ENCODE data around the gene ZFPL1. TPM values are rescaled to one million over a fixed set of nuclear protein-coding genes. Genes with fewer than 3 reads are reported as not detected.

Gene ZFPL1
- total and polyA plus RNA-seq, 10 of the 15 experiments (the other 5 are each of a cell fraction or from before 2014, with no cell fraction given), result 2.2 to 37.8 (median 27.0) TPM

DNA sequence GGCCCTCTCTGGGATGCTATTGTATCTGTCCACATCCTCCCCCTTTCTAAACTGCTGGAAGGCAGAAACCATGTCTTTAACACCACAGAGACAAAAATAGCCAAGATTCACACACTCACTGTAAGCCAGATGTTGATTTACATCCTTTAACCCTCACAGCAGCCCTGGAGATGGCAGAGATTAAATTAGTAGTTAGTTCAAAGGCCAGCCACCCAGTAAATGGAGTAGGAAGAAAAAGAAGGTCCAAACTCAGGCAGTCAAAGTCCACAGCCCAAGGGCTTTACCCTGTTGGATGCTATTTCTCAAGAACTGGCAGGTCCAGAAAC is 35.6 kb downstream of the ZFPL1 start (continued):
- TF ChIP-seq, protein P1, sequence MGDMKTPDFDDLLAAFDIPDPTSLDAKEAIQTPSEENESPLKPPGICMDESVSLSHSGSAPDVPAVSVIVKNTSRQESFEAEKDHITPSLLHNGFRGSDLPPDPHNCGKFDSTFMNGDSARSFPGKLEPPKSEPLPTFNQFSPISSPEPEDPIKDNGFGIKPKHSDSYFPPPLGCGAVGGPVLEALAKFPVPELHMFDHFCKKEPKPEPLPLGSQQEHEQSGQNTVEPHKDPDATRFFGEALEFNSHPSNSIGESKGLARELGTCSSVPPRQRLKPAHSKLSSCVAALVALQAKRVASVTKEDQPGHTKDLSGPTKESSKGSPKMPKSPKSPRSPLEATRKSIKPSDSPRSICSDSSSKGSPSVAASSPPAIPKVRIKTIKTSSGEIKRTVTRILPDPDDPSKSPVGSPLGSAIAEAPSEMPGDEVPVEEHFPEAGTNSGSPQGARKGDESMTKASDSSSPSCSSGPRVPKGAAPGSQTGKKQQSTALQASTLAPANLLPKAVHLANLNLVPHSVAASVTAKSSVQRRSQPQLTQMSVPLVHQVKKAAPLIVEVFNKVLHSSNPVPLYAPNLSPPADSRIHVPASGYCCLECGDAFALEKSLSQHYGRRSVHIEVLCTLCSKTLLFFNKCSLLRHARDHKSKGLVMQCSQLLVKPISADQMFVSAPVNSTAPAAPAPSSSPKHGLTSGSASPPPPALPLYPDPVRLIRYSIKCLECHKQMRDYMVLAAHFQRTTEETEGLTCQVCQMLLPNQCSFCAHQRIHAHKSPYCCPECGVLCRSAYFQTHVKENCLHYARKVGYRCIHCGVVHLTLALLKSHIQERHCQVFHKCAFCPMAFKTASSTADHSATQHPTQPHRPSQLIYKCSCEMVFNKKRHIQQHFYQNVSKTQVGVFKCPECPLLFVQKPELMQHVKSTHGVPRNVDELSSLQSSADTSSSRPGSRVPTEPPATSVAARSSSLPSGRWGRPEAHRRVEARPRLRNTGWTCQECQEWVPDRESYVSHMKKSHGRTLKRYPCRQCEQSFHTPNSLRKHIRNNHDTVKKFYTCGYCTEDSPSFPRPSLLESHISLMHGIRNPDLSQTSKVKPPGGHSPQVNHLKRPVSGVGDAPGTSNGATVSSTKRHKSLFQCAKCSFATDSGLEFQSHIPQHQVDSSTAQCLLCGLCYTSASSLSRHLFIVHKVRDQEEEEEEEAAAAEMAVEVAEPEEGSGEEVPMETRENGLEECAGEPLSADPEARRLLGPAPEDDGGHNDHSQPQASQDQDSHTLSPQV (IDR thresholded peaks at IDR 0.05), result no peak

DNA sequence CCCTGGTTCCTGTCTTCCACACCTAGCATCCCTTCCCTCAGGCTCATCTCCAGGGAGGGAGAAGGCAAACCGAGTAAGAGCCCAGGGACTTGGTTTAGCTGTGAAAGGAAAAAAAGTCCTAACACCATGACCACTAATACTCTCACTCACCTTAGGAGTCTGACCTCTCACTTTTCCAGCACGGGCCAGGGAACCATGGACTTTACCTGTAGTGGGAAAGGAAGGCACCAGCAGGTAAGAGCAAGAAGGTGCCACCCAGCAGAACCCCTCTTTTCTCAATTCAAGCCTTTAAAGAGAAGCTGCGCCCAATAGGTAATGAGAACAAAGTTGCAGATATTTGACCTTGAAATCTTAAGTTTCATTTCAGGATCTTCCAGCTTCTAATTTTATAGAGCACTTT is 36.8 kb downstream of the ZFPL1 start:
- intact Hi-C loops (cut with micrococcal nuclease; ENCODE audit: unreplicated experiment), result no loop called here
- peak overlapping the region; percentile 85 for H3K4me3 ChIP-seq
- no peak for DNase-seq (ENCODE audit: low read depth, low spot score)
- H3K4me1 ChIP-seq (ENCODE audit: control insufficient read depth, insufficient read depth, low read length), result peaks cover 25% of the 10 kb centered on the region
- peaks cover 55% of the 10 kb centered on the region for H3K79me2 ChIP-seq (ENCODE audit: control insufficient read depth, insufficient read depth, low read length)
- H3K9me3 ChIP-seq (replicated peaks; ENCODE audit: control insufficient read depth, insufficient read depth, low read length), result no peaks in the 10 kb centered on the region
- BruUV-seq (replicated peaks), result no TSS peak
- no peaks in the 10 kb centered on the region for H3K27me3 ChIP-seq (replicated peaks in 1 of 2; ENCODE audit: control insufficient read depth in 2 of 2, insufficient read depth in 2 of 2, low read length in 1 of 2)
- 35% methylated on average over 3 of the region's 3 CpGs for WGBS (ENCODE audit: insufficient coverage, insufficient replicate concordance, low lambda C conversion rate, missing lambda C conversion rate)
- H3K9ac ChIP-seq (ENCODE audit: control insufficient read depth, insufficient read depth, low read length), result peak overlapping the region; percentile 97
- H2AFZ ChIP-seq (ENCODE audit: control insufficient read depth, low read depth, low read length), result no peak overlapping the region
- CTCF ChIA-PET, result interaction anchor here (0.9 to 3.1 kb wide), 13 partner anchors 9 to 333 kb away, joined by 3 to 40 read pairs (median 13); partner anchors contain the start of genes ARL2, CAPN1, CDC42BPG and SYVN1
- peaks cover 12 to 33% of the 10 kb centered on the region in 2 experiments for H3K36me3 ChIP-seq (ENCODE audit: control insufficient read depth in 2 of 2, insufficient read depth in 2 of 2, low read length in 1 of 2)
- H3K4me2 ChIP-seq (ENCODE audit: control insufficient read depth, insufficient read depth), result peak overlapping the region; percentile 79
- no peak for FAIRE-seq
- SMC1A ChIA-PET (ENCODE audit: uncharacterized antibody, unreplicated experiment), result interaction anchor here (0.8 to 3.5 kb wide), 7 partner anchors 10 to 273 kb away, joined by 3 to 15 read pairs (median 6); partner anchors contain the start of genes CAPN1, SNX15, SYVN1 and TM7SF2
- TF ChIP-seq RFX5 (IDR thresholded peaks at IDR 0.05; ENCODE audit: low read depth, low read length) (no peak), PAX5 (IDR thresholded peaks at IDR 0.05; ENCODE audit: borderline replicate concordance, low read depth, low read length) (no peak), KLF5 (IDR thresholded peaks at IDR 0.05; ENCODE audit: partially characterized antibody) (no peak), MYB (IDR thresholded peaks at IDR 0.05; ENCODE audit: borderline replicate concordance, low read depth, low read length) (no peak), IKZF2 (IDR thresholded peaks at IDR 0.05) (no peak), BRCA1 (IDR thresholded peaks at IDR 0.05; ENCODE audit: low read depth, low read length) (no peak), ZNF207 (IDR thresholded peaks at IDR 0.05; ENCODE audit: borderline replicate concordance) (no peak), CREB1 (IDR thresholded peaks at IDR 0.05; ENCODE audit: low read depth) (no peak), SMARCA5 (IDR thresholded peaks at IDR 0.05) (no peak), ELK1 (IDR thresholded peaks at IDR 0.05; ENCODE audit: low read depth, low read length) (no peak), NR2C1 (IDR thresholded peaks at IDR 0.05) (no peak), ATF7 (IDR thresholded peaks at IDR 0.05; ENCODE audit: low read depth) (no peak), STAT3 (IDR thresholded peaks at IDR 0.05; ENCODE audit: low read depth, low read length) (no peak), TCF3 (IDR thresholded peaks at IDR 0.05; ENCODE audit: borderline replicate concordance, insufficient read depth, low read depth, low read length) (no peak)
- TF ChIP-seq, protein P2, sequence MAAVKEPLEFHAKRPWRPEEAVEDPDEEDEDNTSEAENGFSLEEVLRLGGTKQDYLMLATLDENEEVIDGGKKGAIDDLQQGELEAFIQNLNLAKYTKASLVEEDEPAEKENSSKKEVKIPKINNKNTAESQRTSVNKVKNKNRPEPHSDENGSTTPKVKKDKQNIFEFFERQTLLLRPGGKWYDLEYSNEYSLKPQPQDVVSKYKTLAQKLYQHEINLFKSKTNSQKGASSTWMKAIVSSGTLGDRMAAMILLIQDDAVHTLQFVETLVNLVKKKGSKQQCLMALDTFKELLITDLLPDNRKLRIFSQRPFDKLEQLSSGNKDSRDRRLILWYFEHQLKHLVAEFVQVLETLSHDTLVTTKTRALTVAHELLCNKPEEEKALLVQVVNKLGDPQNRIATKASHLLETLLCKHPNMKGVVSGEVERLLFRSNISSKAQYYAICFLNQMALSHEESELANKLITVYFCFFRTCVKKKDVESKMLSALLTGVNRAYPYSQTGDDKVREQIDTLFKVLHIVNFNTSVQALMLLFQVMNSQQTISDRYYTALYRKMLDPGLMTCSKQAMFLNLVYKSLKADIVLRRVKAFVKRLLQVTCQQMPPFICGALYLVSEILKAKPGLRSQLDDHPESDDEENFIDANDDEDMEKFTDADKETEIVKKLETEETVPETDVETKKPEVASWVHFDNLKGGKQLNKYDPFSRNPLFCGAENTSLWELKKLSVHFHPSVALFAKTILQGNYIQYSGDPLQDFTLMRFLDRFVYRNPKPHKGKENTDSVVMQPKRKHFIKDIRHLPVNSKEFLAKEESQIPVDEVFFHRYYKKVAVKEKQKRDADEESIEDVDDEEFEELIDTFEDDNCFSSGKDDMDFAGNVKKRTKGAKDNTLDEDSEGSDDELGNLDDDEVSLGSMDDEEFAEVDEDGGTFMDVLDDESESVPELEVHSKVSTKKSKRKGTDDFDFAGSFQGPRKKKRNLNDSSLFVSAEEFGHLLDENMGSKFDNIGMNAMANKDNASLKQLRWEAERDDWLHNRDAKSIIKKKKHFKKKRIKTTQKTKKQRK (IDR thresholded peaks at IDR 0.05; ENCODE audit: low read depth, low read length), result no peak
- in situ Hi-C loops (cut with MboI), result no loop called here
- RAD21 ChIA-PET (ENCODE audit: unreplicated experiment), result interaction anchor here (1.8 to 3.3 kb wide), 3 partner anchors 60 to 272 kb away, joined by 8 to 34 read pairs (median 13); partner anchors contain the start of gene CAPN1
- H4K20me1 ChIP-seq (ENCODE audit: control insufficient read depth, insufficient read depth), result no peaks in the 10 kb centered on the region
- POLR2A ChIA-PET, result interaction anchor here (0.7 to 3.1 kb wide), 10 partner anchors 9 to 273 kb away, joined by 3 to 31 read pairs (median 6); partner anchors contain the start of genes SYVN1 and TM7SF2
- peak overlapping the region; percentile 80 for H3K27ac ChIP-seq (ENCODE audit: control insufficient read depth, insufficient read depth)
- no peak for ATAC-seq

Measured in GM12878 (cell line).